Endothelial cell of umbilical vein (primary cell): ENCODE results near the gene AKAP12. TPM values are rescaled to one million over a fixed set of nuclear protein-coding genes. Genes with fewer than 3 reads are reported as not detected.

Experiments
- BruUV-seq: library from RNA; stranded (reverse); fragments of 400-500 nt; replicated peaks from 2 replicates; lab custom pipeline; 2021; lab: Mats Ljungman, UMichigan
- CTCF ChIA-PET: fragments of 300-600, 350-600 bp; sonication (Branson Sonifier 250); formaldehyde crosslinking; loops from one replicate; lab custom pipeline; 2021; ENCODE audit warnings: antibody characterized with exemption, inconsistent platforms; lab: Charles Lee
- POLR2A ChIA-PET: fragments of 300-600, 350-600 bp; sonication (Branson Sonifier 250); formaldehyde crosslinking; loops from one replicate; lab custom pipeline; 2021; ENCODE audit warnings: antibody characterized with exemption, inconsistent platforms; lab: Charles Lee
- DNase-seq: peaks from one replicate; pipeline ENCODE4 v3.0.0-alpha.2; 2011; ENCODE audit warnings: low read depth, low spot score
- FAIRE-seq: peaks from 2 replicates; lab custom pipeline; 2011; peaks lifted over from hg19 to GRCh38; lab: Jason Lieb, UNC
- H2AFZ ChIP-seq: 2 replicates; pipeline ENCODE4 v1.6.0; 2012; ENCODE audit warnings: low read depth, low read length, control low read depth, inconsistent platforms
- H3K27ac ChIP-seq: 2 replicates; pipeline ENCODE4 v1.5.1; 2011; ENCODE audit warnings: low read depth, mild to moderate bottlenecking, control low read depth, low read length, moderate library complexity; ENCODE audit not compliant: insufficient read depth
- H3K27me3 ChIP-seq, 2 experiments: 2 replicates each; pipeline versions ENCODE4 v1.6.0 to v1.6.1; 2011; ENCODE audit warnings: low read length in 2 of 2, mixed read lengths in 1 of 2; ENCODE audit not compliant: control insufficient read depth in 2 of 2, insufficient read depth in 2 of 2
- H3K36me3 ChIP-seq, 2 experiments: 2 replicates in 1 of 2; 3 replicates in 1 of 2; pipeline ENCODE4 v1.5.1; 2011; ENCODE audit warnings: low read length in 2 of 2, mild to moderate bottlenecking in 1 of 2, moderate library complexity in 1 of 2; ENCODE audit not compliant: control insufficient read depth in 2 of 2, insufficient read depth in 2 of 2; ENCODE audit errors: extremely low read depth in 1 of 2
- H3K4me1 ChIP-seq: 3 replicates; pipeline ENCODE4 v1.5.1; 2011; ENCODE audit warnings: mild to moderate bottlenecking, low read length; ENCODE audit not compliant: control insufficient read depth, insufficient read depth; ENCODE audit errors: extremely low read depth
- H3K4me2 ChIP-seq: 2 replicates; pipeline ENCODE4 v1.6.1; 2011; ENCODE audit warnings: low read length, control low read depth, mixed read lengths; ENCODE audit not compliant: insufficient read depth
- H3K4me3 ChIP-seq, 3 experiments: fragments of 200-600 bp in 1 of 3; sonication (generic), shearing (Covaris generic) in 1 of 3; replicated peaks in 1 of 3; 2 replicates each; pipeline ENCODE4 v1.5.1; 2011 to 2016; ENCODE audit warnings: control low read depth in 3 of 3, low read length in 3 of 3, mild to moderate bottlenecking in 2 of 3, inconsistent platforms in 1 of 3, low read depth in 1 of 3, moderate library complexity in 1 of 3; ENCODE audit not compliant: insufficient read depth in 1 of 3
- H3K79me2 ChIP-seq: 2 replicates; pipeline ENCODE4 v1.6.0; 2012; ENCODE audit warnings: low read length, inconsistent platforms; ENCODE audit not compliant: control insufficient read depth, insufficient read depth
- H3K9ac ChIP-seq: replicated peaks from 2 replicates; pipeline ENCODE3; 2011; ENCODE audit warnings: low read length, control low read depth; ENCODE audit not compliant: insufficient read depth; ENCODE audit errors: extremely low read depth
- H3K9me1 ChIP-seq: replicated peaks from 3 replicates; pipeline ENCODE4 v1.6.0; 2011; ENCODE audit warnings: mild to moderate bottlenecking, low read length; ENCODE audit not compliant: control insufficient read depth, insufficient read depth; ENCODE audit errors: extremely low read depth
- H3K9me3 ChIP-seq: replicated peaks from 2 replicates; pipeline ENCODE4 v1.5.1; 2012; ENCODE audit warnings: low read length, inconsistent platforms; ENCODE audit not compliant: control insufficient read depth, insufficient read depth
- H4K20me1 ChIP-seq: replicated peaks from 2 replicates; pipeline ENCODE3; 2011; ENCODE audit warnings: mild to moderate bottlenecking, low read length; ENCODE audit not compliant: control insufficient read depth, insufficient read depth; ENCODE audit errors: extremely low read depth
- CTCF ChIP-seq, 2 donors: IDR thresholded peaks; 1 replicate in 1 of 2; 2 replicates in 1 of 2; pipeline ENCODE4 v1.5.1; 2011; ENCODE audit warnings: low read length in 2 of 2, mild to moderate bottlenecking in 2 of 2, moderate library complexity in 2 of 2, control low read depth in 1 of 2, inconsistent platforms in 1 of 2, low read depth in 1 of 2; ENCODE audit not compliant: insufficient read depth in 1 of 2; ENCODE audit errors: extremely low read depth in 1 of 2
- EZH2 ChIP-seq: IDR thresholded peaks from 2 replicates; pipeline ENCODE4 v1.6.1; 2012; ENCODE audit warnings: borderline replicate concordance, low read depth, mild to moderate bottlenecking, moderate library complexity, low read length, inconsistent platforms; ENCODE audit not compliant: severe bottlenecking
- GATA2 ChIP-seq: IDR thresholded peaks from 2 replicates; pipeline ENCODE4 v1.7.0; 2011; ENCODE audit warnings: low read depth, mild to moderate bottlenecking, moderate library complexity, mixed read lengths, low read length; ENCODE audit not compliant: insufficient read length, insufficient read depth
- MAX ChIP-seq: IDR thresholded peaks from 2 replicates; pipeline ENCODE4 v1.6.1; 2011; ENCODE audit not compliant: insufficient read depth, insufficient read length
- POLR2A ChIP-seq: IDR thresholded peaks from 2 replicates; pipeline ENCODE4 v1.6.1; 2012; ENCODE audit warnings: low read depth, mild to moderate bottlenecking, control low read depth, low read length
- POLR2AphosphoS5 ChIP-seq: IDR thresholded peaks from 2 replicates; pipeline ENCODE4 v1.6.1; 2012; ENCODE audit warnings: low read depth, mild to moderate bottlenecking, control low read depth, low read length, moderate library complexity; ENCODE audit not compliant: insufficient read depth
- dilution Hi-C: fragments of 300-500 bp; cut with MboI; formaldehyde crosslinking; loops from one replicate; pipeline ENCODE4 v1.15.0; 2019; ENCODE audit warnings: low sequenced_read_pairs; ENCODE audit not compliant: extremely low pct_ligation_motif_present
- intact Hi-C: fragments of 100-400 bp; cut with micrococcal nuclease; formaldehyde crosslinking; loops from one replicate; pipeline ENCODE4 v1.10.0; 2022
- polyA plus RNA-seq, 4 experiments: library from polyadenylated mRNA; depleted of rRNA in 3 of 4; stranded (reverse) in 3 of 4; unstranded in 1 of 4; fragments of >200 nt; gene quantifications; 2 replicates each; pipeline versions ENCODE4 v1.2.1 to v1.2.3, GENCODE V29; 2011 to 2012; ENCODE audit warnings: missing spikeins in 1 of 4
- total RNA-seq: library from RNA; stranded (reverse); gene quantifications from 2 replicates; pipeline ENCODE4 v1.2.3, GENCODE V29; 2021

AKAP12 gene
- total and polyA plus RNA-seq, 2 donors (not counting 3 experiments of a cell fraction or from before 2014, with no cell fraction given) = 46.9 to 340 TPM

GRCh38 chr6:151236668-151237401, 2.9 kb upstream of the AKAP12 start:
- CTCF ChIA-PET = interaction anchor here (2.7 kb wide), 1 partner anchor 87 kb away, joined by 7 read pairs; no protein-coding TSS in a partner anchor
- dilution Hi-C loops = no loop called here
- no peaks in the 10 kb centered on the region for H3K36me3 ChIP-seq
- H3K27ac ChIP-seq = no peak overlapping the region
- H3K4me2 ChIP-seq = no peak overlapping the region
- H2AFZ ChIP-seq = no peak overlapping the region
- no peaks in the 10 kb centered on the region for H3K27me3 ChIP-seq
- intact Hi-C loops = no loop called here
- H3K4me1 ChIP-seq = peaks cover 10% of the 10 kb centered on the region
- no peak for DNase-seq
- BruUV-seq = no TSS peak
- no peaks in the 10 kb centered on the region for H3K9me3 ChIP-seq
- POLR2A ChIA-PET = no interaction called here
- H3K9me1 ChIP-seq = no peaks in the 10 kb centered on the region
- TF ChIP-seq MAX = no peak
- H3K4me3 ChIP-seq = no peak overlapping the region
- no peaks in the 10 kb centered on the region for H4K20me1 ChIP-seq
- no peak for FAIRE-seq
- peaks cover 12% of the 10 kb centered on the region for H3K79me2 ChIP-seq
- H3K9ac ChIP-seq = no peak overlapping the region

- H3K27ac ChIP-seq = peak overlapping the region; percentile 59
- peak overlapping the region; percentile 83 for H2AFZ ChIP-seq
- ChIA-PET CTCF (interaction anchor here (0.6 to 3.0 kb wide), 10 partner anchors 8 to 349 kb away, joined by 3 to 50 read pairs (median 3); no protein-coding TSS in a partner anchor), POLR2A (interaction anchor here (0.5 to 1.3 kb wide), 6 partner anchors 63 to 358 kb away, joined by 3 to 4 read pairs (median 3); no protein-coding TSS in a partner anchor)
- H3K4me1 ChIP-seq = peaks cover 30% of the 10 kb centered on the region
- peak overlapping the region; percentile 98 for H3K9ac ChIP-seq
- intact Hi-C loops = loop anchor here (1.0 to 2.0 kb wide), 4 partner anchors 172 to 347 kb away; no protein-coding TSS in a partner anchor
- no peaks in the 10 kb centered on the region for H4K20me1 ChIP-seq
- DNase-seq = peak; percentile 73
- BruUV-seq = no TSS peak
- no peaks in the 10 kb centered on the region for H3K9me3 ChIP-seq
- dilution Hi-C loops = no loop called here
- peak overlapping the region; percentile 63 for H3K4me2 ChIP-seq
- H3K4me3 ChIP-seq = peak overlapping the region; percentile 64 to 96 (median 69)
- no peaks in the 10 kb centered on the region for H3K9me1 ChIP-seq
- H3K27me3 ChIP-seq = no peaks in the 10 kb centered on the region
- no peaks in the 10 kb centered on the region for H3K36me3 ChIP-seq
- FAIRE-seq = peak; percentile 77
- H3K79me2 ChIP-seq = peaks cover 44% of the 10 kb centered on the region
- TF ChIP-seq POLR2AphosphoS5 (peak; percentile 68), GATA2 (no peak), EZH2 (no peak), POLR2A (peak; percentile 79), CTCF (IDR thresholded peaks at IDR 0.05; ENCODE audit: extremely low read depth in 1 of 2, insufficient read depth in 1 of 2, low read depth in 1 of 2, low read length in 2 of 2) (peak in 1 of 2 donors; percentile 17)
Observed at GRCh38 chr6:151240036-151240685, 394 bp downstream of the AKAP12 start.
